A549 (cell line): ENCODE data around the gene LRP3. TPM values are rescaled to one million over a fixed set of nuclear protein-coding genes. Genes with fewer than 3 reads are reported as not detected.

ENCODE experiments used
- ATAC-seq, 2 experiments: fragments of 200-7000 bp in 1 of 2; fragments of >200 bp in 1 of 2; cut with Nextera tagmentation in 1 of 2; cut with Tn5 transposase in 1 of 2; 3 replicates each; pipeline versions ENCODE4 v1.8.0 to v1.9.1; 2018 to 2020; ENCODE audit warnings: mild to moderate bottlenecking in 1 of 2, moderate library complexity in 1 of 2
- CTCF ChIA-PET: fragments of 300-600 bp; sonication (Branson Sonifier 250); formaldehyde crosslinking; extraction: SDS; loops from one replicate; lab custom pipeline; 2021; ENCODE audit warnings: antibody characterized with exemption, inconsistent platforms; lab: Yijun Ruan, JAX
- POLR2A ChIA-PET: fragments of 350-600 bp; formaldehyde crosslinking; extraction: SDS; loops from one replicate; lab custom pipeline; 2021; ENCODE audit warnings: antibody characterized with exemption, inconsistent platforms; lab: Yijun Ruan, JAX
- DNase-seq, 2 experiments: peaks; one replicate each; pipeline versions ENCODE4 v3.0.0 to v3.0.0-alpha.2; 2011 to 2016; ENCODE audit warnings: low read depth in 1 of 2, low spot score in 1 of 2
- FAIRE-seq: peaks from 2 replicates; lab custom pipeline; 2011; peaks lifted over from hg19 to GRCh38; lab: Jason Lieb, UNC
- H3K27ac ChIP-seq, 2 experiments: fragments of >200 bp; sonication (Bioruptor Twin); formaldehyde crosslinking; 3 replicates each; pipeline ENCODE4 v1.5.1; 2016 to 2017
- H3K4me1 ChIP-seq: fragments of >200 bp; sonication (Bioruptor Twin); formaldehyde crosslinking; 3 replicates; pipeline ENCODE4 v1.6.1; 2016
- H3K4me2 ChIP-seq: fragments of >200 bp; sonication (Bioruptor Twin); formaldehyde crosslinking; 3 replicates; pipeline ENCODE4 v1.6.1; 2016
- H3K4me3 ChIP-seq: fragments of >200 bp; sonication (Bioruptor Twin); formaldehyde crosslinking; 3 replicates; pipeline ENCODE4 v1.5.1; 2016
- H3K9me3 ChIP-seq: fragments of >200 bp; sonication (Bioruptor Twin); formaldehyde crosslinking; 3 replicates; pipeline ENCODE4 v1.6.1; 2016
- BCL3 ChIP-seq: fragments of >200 bp; sonication (Bioruptor Twin); formaldehyde crosslinking; IDR thresholded peaks from 3 replicates; pipeline ENCODE4 v1.6.1; 2016
- BHLHE40 ChIP-seq: IDR thresholded peaks from 2 replicates; pipeline ENCODE4 v1.6.1; 2012; ENCODE audit warnings: low read depth, low read length, inconsistent platforms
- CBX8 ChIP-seq: fragments of 200-600 bp; sonication (generic); IDR thresholded peaks from 2 replicates; pipeline ENCODE4 v1.6.1; 2016
- CEBPB ChIP-seq, 2 experiments: fragments of >200 bp in 1 of 2; sonication (Bioruptor Twin) in 1 of 2; formaldehyde crosslinking in 1 of 2; IDR thresholded peaks; 2 replicates each; pipeline ENCODE4 v1.6.1; 2012 to 2016
- E2F6 ChIP-seq: IDR thresholded peaks from 2 replicates; pipeline ENCODE4 v1.6.1; 2012; ENCODE audit warnings: low read depth, borderline replicate concordance
- EHMT2 ChIP-seq: fragments of 200-600 bp; sonication (generic); IDR thresholded peaks from 2 replicates; pipeline ENCODE4 v1.6.1; 2016; ENCODE audit warnings: antibody characterized with exemption, low read depth, mild to moderate bottlenecking, moderate library complexity
- EP300 ChIP-seq, 2 experiments: fragments of >200 bp; sonication (Bioruptor Twin); formaldehyde crosslinking; IDR thresholded peaks; 2 replicates in 1 of 2; 3 replicates in 1 of 2; pipeline ENCODE4 v1.6.1; 2016 to 2017
- HDAC2 ChIP-seq: fragments of 200-600 bp; sonication (generic); IDR thresholded peaks from 2 replicates; pipeline ENCODE4 v1.6.1; 2016
- HEYL ChIP-seq: fragments of 250-450 bp; sonication (Bioruptor Pico); IDR thresholded peaks from 2 replicates; pipeline ENCODE4 v1.8.0; 2021; ENCODE audit warnings: mild to moderate bottlenecking, moderate library complexity
- KDM1A ChIP-seq: fragments of 200-600 bp; sonication (generic); IDR thresholded peaks from 2 replicates; pipeline ENCODE4 v1.6.1; 2016; ENCODE audit warnings: low read depth, mild to moderate bottlenecking
- MAFK ChIP-seq: fragments of 450-650 bp; IDR thresholded peaks from 2 replicates; pipeline ENCODE4 v1.6.1; 2014; ENCODE audit not compliant: partially characterized antibody
- MYC ChIP-seq: IDR thresholded peaks from 2 replicates; pipeline ENCODE4 v1.6.1; 2012; ENCODE audit warnings: mild to moderate bottlenecking, inconsistent platforms, low read length, improper control_type of control experiment, borderline replicate concordance
- NR3C1 ChIP-seq: fragments of >200 bp; sonication (Bioruptor Twin); formaldehyde crosslinking; IDR thresholded peaks from 3 replicates; pipeline ENCODE4 v1.6.1; 2017
- REST ChIP-seq: fragments of 200-600 bp; sonication (generic); IDR thresholded peaks from 2 replicates; pipeline ENCODE4 v1.6.1; 2016; ENCODE audit warnings: antibody characterized with exemption, mild to moderate bottlenecking, moderate library complexity
- SREBF2 ChIP-seq: fragments of 450-650 bp; IDR thresholded peaks from 2 replicates; pipeline ENCODE4 v1.6.1; 2014; ENCODE audit warnings: mild to moderate bottlenecking, moderate library complexity
- TFCP2L1 ChIP-seq: fragments of 250-450 bp; sonication (Bioruptor Pico); IDR thresholded peaks from 2 replicates; pipeline ENCODE4 v1.5.0; 2021; ENCODE audit warnings: mild to moderate bottlenecking
- ZC3H11A ChIP-seq: fragments of 450-650 bp; IDR thresholded peaks from 2 replicates; pipeline ENCODE4 v1.6.1; 2014; ENCODE audit warnings: antibody characterized with exemption, mild to moderate bottlenecking
- ZFP36 ChIP-seq: fragments of 450-650 bp; IDR thresholded peaks from 2 replicates; pipeline ENCODE4 v1.6.1; 2014; ENCODE audit warnings: borderline replicate concordance; ENCODE audit not compliant: partially characterized antibody
- ZNF302 ChIP-seq: fragments of 250-450 bp; sonication (Bioruptor Pico); IDR thresholded peaks from 2 replicates; pipeline ENCODE4 v1.9.0; 2021; ENCODE audit warnings: inconsistent platforms, mild to moderate bottlenecking, moderate library complexity
- WGBS: methylation state at CpG from one replicate; pipeline ENCODE4 v1.1.6; 2017; ENCODE audit errors: missing lambda C conversion rate; 5-methylcytosine and 5-hydroxymethylcytosine counted together
- polyA plus RNA-seq, 4 experiments: library from polyadenylated mRNA; depleted of rRNA in 3 of 4; stranded (reverse); fragments of >200 nt; fragmentation: RNase III in 1 of 4; extraction: RNeasy Plus Mini Kit Qiagen cat#74134 plus additional on column Dnase treatment in 1 of 4; gene quantifications; 2 replicates in 3 of 4; 3 replicates in 1 of 4; pipeline ENCODE4 v1.2.3, GENCODE V29; 2011 to 2017

LRP3 gene
- polyA plus RNA-seq, 2 of the 4 experiments (the other 2 are of a cell fraction) = 10.9 to 25.1 TPM

- H3K4me3 ChIP-seq = peak overlapping the region; percentile 37
- ChIA-PET POLR2A (no interaction called here), CTCF (interaction anchor here (0.6 to 9.0 kb wide), 12 partner anchors 9 to 544 kb away, joined by 3 to 149 read pairs (median 6); no protein-coding TSS in a partner anchor)
- peak overlapping the region; percentile 12 to 56; a peak in 3 of 6 replicates for H3K27ac ChIP-seq
- 15% methylated on average over 43 of the region's 66 CpGs for WGBS
- peak overlapping the region; percentile 80 for H3K4me2 ChIP-seq
- TF ChIP-seq SREBF2 = no peak
- 0 out of 2 replicates have a peak, but pooled peaks have one; percentile 38 for TF ChIP-seq E2F6
- peak; percentile 81 for TF ChIP-seq ZFP36
- FAIRE-seq (no peak), DNase-seq (peak; percentile 63 to 67), ATAC-seq (peak; percentile 32 to 69)
- peaks cover 33% of the 10 kb centered on the region for H3K9me3 ChIP-seq
- peaks cover 16% of the 10 kb centered on the region for H3K4me1 ChIP-seq
These were observed 32.6 kb downstream of the LRP3 start for GRCh38 chr19:33226550-33227241.

- DNase-seq (no peak), ATAC-seq (no peak), FAIRE-seq (no peak)
- Histone ChIP-seq H3K4me2 (peak overlapping the region; percentile 80), H3K4me3 (peak overlapping the region; percentile 37), H3K9me3 (peaks cover 33% of the 10 kb centered on the region), H3K27ac (peak overlapping the region in 1 of 2 experiments; percentile 56; a peak in 2 of 6 replicates), H3K4me1 (peaks cover 13% of the 10 kb centered on the region)
- POLR2A ChIA-PET = no interaction called here
- TF ChIP-seq KDM1A (no peak), BHLHE40 (no peak), BCL3 (no peak), EP300 (IDR thresholded peaks at IDR 0.05) (no peak), EHMT2 (no peak), ZNF302 (CRISPR knock-in tag) (no peak), NR3C1 (no peak), REST (no peak), TFCP2L1 (CRISPR knock-in tag) (no peak), MYC (no peak), ZC3H11A (no peak), MAFK (no peak), ZFP36 (no peak), CEBPB (IDR thresholded peaks at IDR 0.05) (no peak), HEYL (no peak), HDAC2 (no peak), CBX8 (no peak)
- 35% methylated on average over 18 of the region's 18 CpGs for WGBS
- CTCF ChIA-PET = interaction anchor here (0.6 to 9.0 kb wide), 11 partner anchors 10 to 543 kb away, joined by 3 to 149 read pairs (median 6); no protein-coding TSS in a partner anchor
These were observed 33.1 kb downstream of the LRP3 start for GRCh38 chr19:33227242-33227650.
